Germinal center (tissue), 1 donor: ENCODE data around the gene RAD51B.

Experiments
- DNase-seq: peaks from one replicate; pipeline ENCODE4 v3.0.0; 2012; ENCODE audit warnings: mixed read lengths, low spot score

Gene RAD51B

GRCh38 chr14:68623826-68624225, 804.2 kb downstream of the RAD51B start:
- no peak for DNase-seq

- DNase-seq = no peak
Observed at GRCh38 chr14:68624541-68625220, 805.1 kb downstream of the RAD51B start.

- no peak for DNase-seq
Observed at GRCh38 chr14:68625366-68626090, 805.9 kb downstream of the RAD51B start.

DNA sequence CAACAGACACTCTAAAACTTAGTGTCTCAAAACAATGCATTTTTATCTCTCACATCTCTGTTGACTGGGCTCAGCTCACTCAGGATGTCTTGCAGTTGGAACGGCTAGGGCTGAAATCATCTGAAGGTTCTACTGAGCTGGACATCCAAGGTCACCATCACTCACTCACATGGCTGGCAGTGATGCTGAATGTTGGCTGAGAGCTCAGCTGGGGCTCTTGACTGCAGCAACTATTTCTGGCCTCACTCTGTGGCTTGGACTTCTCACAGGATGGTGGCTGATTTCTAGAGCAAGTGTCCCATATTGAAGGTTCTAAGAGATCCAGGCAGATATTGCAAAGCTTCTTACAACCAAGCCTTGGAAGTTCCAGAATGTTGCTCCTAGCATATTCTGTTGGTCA, 806.8 kb downstream of the RAD51B start:
- no peak for DNase-seq

GRCh38 chr14:68627050-68627867, 807.7 kb downstream of the RAD51B start:
- no peak for DNase-seq

GRCh38 chr14:68627868-68628604, 808.5 kb downstream of the RAD51B start:
- DNase-seq = peak; percentile 87

- DNase-seq = peak; percentile 34
Observed at GRCh38 chr14:68628605-68629310, 809.2 kb downstream of the RAD51B start.

GRCh38 chr14:68630081-68630571, 810.5 kb downstream of the RAD51B start:
- DNase-seq = no peak

DNA sequence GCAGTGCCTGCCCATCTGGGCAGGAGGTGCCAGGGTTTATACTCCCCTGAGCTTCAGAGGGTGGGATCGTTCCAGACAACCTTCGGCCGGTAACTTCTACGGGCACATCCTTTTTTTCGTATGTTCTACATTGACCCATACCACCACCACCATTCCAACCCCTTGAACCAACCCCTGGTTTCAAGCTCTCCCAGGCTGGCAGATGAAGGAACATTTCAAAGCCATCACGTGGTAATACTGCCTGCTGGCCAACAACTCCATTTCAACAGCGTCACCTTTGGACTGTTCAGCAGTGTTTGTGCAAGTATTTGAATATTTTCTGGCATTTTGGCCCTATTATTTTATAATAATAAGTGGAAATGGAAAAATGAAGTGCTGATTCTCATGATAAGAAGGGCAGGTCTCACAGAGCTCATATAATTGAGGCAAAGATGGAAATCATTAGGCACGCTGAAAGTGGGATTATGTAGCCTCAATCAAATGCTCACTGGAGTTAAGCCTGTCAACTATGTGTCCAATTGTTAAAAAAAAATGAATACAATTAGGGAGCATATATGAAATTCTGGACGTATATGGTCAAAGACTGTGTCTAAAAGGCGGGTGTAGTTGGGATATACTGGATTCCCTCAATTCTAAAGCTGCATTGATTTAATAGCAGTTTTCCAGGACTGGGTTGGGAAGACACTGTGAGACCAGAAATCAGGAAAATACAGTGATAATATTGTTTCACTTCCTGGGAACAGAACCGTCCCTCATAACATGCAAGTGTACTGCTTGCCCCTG, 811.2 kb downstream of the RAD51B start:
- DNase-seq = no peak

DNA sequence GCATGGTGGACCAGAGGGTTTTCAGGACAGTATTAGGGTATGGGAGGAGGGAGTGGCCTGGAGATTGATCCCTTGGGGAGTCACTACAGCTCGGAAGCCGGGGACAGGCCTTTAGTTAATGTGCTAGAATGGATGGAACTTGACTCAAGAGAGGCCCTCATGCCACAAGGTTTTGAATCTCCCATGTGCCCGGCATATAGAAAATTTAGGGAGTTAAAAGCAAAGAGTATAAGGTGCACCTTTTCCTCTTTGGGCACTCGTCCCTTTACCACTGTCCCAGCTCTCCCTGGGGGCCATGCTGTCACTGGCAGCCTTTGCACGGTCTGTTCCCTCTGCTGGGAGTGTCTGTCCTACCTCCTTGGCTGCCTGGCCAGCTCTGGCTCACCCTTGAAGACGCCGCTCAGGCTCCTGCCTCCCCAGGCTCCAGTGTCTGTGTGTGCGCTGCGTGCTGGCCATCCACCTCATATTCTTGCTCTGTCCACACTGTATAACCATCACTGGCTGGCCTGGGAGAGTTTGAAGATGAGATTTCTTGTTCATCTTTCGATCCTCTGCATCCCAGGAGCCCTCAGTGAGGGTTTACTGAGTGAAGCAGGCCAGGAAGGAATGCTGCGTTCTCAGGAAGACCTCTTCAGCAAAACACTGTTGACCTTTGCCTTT, 811.9 kb downstream of the RAD51B start:
- DNase-seq = no peak

- DNase-seq = no peak
Observed at GRCh38 chr14:68632054-68632895, 812.7 kb downstream of the RAD51B start.

GRCh38 chr14:68633131-68633991, 813.8 kb downstream of the RAD51B start:
- DNase-seq = no peak

DNA sequence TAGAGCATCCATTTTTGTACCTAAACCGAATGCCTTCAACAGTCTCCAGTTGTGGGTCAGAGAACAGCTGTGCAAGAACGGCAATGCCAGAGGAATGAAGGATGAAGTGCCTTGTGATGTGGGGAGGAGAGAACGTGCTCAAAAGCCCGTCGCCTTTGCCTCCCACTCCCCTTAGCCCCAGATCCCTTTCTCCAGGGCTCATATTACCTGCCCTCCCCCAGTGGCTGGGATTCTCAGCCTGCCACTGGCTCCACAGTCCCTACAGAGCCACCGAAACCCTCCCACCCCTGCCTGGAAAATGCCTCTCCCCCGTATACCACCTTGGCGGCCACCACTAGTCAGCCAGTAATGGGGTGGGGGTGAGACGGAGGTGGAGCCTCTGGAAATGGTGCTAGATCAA, 814.8 kb downstream of the RAD51B start:
- no peak for DNase-seq

DNA sequence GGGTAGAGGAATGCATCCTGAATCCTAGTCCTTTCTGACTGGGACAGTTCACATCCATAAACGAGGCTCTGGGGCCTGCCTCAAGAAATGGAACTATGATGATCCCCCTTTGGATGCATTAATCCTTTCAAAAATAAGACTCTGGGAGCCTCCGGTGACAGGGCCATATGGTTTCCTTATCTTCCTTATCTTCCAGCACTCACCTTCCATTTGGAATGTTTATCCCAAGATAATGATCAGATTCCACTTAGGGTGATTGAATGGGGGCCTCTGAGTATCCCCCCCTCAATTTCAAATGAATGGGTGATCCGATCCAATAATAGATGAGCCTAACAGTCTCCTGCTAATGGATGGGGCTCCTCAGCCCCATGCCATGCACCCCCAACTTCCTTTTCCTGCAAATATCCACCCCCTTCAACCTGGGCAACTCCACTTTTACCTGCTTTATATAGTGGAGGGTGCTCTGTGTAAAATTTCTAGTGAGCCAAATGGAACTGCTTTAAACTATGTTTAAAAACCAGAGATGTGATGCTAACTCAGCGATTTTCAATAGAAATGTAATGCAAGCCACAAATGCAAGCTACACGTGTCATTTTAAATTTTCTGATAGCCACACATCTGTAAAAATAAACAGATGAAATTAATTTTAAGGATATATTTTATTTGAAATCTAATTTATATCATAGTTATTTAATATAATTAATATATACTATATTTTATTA, 815.5 kb downstream of the RAD51B start:
- no peak for DNase-seq

GRCh38 chr14:68636597-68636996, 817.0 kb downstream of the RAD51B start:
- DNase-seq = no peak

DNA sequence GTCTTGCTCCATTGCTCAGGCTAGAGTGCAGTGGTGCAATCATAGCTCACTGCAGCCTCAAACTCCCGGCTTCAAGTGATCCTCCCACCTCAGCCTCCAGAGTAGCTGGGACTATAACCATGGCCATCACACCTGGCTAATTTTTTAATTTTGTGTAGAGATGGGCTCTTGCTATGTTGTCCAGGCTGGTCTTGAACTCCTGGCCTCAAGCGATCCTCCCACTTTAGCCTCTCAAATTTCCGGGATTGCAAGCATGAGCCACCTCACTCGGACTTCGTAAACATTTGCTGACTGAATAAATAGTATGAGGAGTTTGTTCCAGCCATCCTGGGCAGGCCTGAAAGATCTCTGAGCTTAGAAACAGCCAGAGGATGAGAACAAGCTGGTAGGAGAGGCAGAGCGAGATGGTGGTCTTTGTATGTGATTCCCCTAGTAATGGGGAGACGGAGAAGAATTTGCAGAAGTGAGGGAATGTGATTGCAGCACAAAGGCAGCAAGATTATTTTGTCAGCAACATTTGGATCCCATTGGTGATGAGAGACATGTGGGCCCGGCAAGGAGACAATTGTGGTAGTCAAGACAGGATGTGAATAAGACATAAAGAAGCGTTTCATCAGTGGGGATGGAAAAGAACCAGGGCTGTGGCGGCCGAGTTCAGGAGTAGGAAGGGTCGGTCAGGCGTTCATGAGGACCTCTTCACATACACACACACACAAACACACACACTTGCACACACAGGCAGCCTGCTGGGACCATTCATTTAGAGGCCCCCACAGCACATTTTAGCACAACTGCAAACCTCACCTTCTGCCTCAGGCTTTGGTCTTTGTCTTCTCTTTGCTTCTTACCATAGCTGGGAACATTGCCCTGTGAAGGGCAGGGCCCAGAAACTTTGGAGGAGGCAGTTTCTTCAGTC, 817.8 kb downstream of the RAD51B start:
- DNase-seq = no peak
